Activated naive CD4-positive, alpha-beta T cell treated with anti-CD3 and anti-CD28 coated beads, Interleukin-2, amount 50 U/mL, for 72 hours (primary cell): ENCODE measurements around the gene PUSL1. TPM values are rescaled to one million over a fixed set of nuclear protein-coding genes. Genes with fewer than 3 reads are reported as not detected.

Source experiments
- ATAC-seq, 2 donors: fragments of 150-1000 bp; cut with Tn5 transposase; 2 replicates each; pipeline ENCODE4 v1.10.0; 2021; ENCODE audit warnings: mild to moderate bottlenecking in 2 of 2, moderate library complexity in 2 of 2
- DNase-seq, 2 donors: peaks; one replicate each; pipeline ENCODE4 v3.0.0; 2021 to 2022; ENCODE audit warnings: low spot score in 2 of 2
- H3K27ac Mint-ChIP-seq, 2 donors: one replicate each; pipeline ENCODE4 v1.8.0; 2022; ENCODE audit warnings: mild to moderate bottlenecking in 2 of 2, mixed read lengths in 2 of 2
- H3K36me3 Mint-ChIP-seq, 2 donors: one replicate each; pipeline ENCODE4 v1.8.0; 2022; ENCODE audit warnings: mixed read lengths in 2 of 2
- H3K9me3 Mint-ChIP-seq, 2 donors: one replicate each; pipeline ENCODE4 v1.8.0; 2022; ENCODE audit warnings: mixed read lengths in 2 of 2
- total RNA-seq, 2 donors: library from RNA; stranded (reverse); gene quantifications; one replicate each; pipeline ENCODE4 v1.2.3, GENCODE V29; 2022

Gene PUSL1
- total RNA-seq, 2 donors from 2014 or later, result 15.1 to 39.5 TPM

DNA sequence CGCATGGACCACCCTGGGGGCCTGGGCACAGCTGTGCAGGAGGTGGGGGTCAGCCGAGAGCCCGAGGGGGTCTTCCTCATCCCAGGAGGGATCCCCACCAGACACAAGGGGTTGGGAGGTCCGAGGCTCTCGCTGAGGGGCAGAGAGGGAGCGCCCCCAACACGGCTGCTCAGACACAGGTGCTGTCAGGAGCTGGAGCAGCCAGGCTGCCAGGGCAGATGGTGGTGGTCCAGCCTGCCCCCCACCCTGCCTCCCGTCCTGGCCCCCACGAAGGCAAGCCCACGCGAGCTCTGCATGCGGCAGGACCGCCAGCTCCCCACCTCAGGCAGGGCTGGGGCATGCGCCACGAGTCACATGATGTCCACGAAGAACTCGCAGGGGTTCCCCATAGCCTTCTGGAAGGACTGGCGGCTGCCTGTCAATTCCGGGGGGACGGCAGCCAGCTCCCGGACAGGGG is 27.4 kb downstream of the PUSL1 start:
- DNase-seq (no peak), ATAC-seq (no peak)
- H3K36me3 Mint-ChIP-seq, result peaks cover 2 to 5% of the 10 kb centered on the region in 2 donors
- H3K27ac Mint-ChIP-seq, result no peak overlapping the region
- no peaks in the 10 kb centered on the region for H3K9me3 Mint-ChIP-seq

DNA sequence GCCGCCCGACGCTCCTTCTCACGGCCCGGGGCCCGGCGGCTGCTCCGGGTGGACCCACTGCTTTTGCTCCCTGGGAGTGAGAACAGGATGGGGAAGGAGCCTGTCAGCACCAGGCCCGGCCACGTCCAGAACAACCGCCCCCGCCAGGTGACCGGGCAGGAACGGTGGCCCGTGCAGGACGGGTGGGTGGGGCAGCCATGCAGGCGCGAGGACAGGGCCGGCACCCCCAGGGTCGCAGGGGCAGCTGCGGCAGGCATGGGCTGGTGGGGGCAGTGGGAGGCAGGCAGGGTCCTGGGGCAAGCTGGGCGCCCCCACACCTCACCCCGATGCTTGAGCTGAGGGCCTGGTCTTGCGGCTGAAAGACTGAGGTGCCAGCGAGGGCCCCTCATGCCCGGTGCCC is 28.0 kb downstream of the PUSL1 start:
- DNase-seq (no peak), ATAC-seq (no peak)
- Mint-ChIP-seq H3K27ac (no peak overlapping the region), H3K36me3 (peaks cover 8 to 11% of the 10 kb centered on the region in 2 donors), H3K9me3 (no peaks in the 10 kb centered on the region)

DNA sequence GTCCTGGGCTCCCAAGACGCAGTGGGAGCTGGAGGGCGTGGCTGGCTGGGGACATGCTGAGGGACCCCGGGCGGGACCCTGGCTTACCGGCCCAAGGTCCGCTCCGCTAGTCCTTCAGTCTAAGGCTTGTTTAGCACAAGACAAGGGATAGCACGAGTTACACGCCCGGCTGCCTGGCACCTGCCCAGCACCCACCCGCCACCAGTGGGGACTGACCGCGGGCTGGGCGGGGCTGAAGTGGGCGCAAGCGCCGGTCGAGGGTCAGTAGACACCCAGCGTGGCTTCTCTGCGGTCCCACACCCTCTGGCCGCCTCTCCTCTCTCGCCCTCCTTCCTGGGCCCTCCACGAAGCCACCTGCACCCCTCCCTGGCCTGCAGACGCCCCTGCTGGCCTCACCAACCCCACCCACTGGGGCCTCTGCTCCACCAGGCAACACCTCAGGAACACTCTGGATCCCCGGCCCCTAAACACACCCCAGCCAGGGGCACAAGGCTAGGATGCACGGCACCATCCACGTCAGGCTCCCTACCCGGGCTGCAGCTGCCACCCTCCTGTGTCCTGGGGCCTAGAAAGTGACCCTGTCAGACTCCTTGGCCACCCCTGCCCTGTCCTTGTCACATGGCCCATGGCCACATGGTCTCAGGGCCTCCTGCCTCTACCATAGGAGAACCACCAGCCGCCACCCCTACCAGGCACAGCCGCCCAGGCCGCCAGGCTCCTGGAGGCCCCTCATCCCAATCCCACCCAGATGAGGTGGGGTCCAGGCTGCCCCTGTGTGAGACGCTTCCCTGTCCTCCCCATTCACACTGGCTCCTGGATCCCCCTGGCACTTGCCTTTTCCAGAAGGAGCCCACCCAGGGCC is 28.8 kb downstream of the PUSL1 start:
- no peaks in the 10 kb centered on the region for H3K9me3 Mint-ChIP-seq
- ATAC-seq, result no peak
- H3K27ac Mint-ChIP-seq, result no peak overlapping the region
- DNase-seq, result no peak
- peaks cover 9 to 12% of the 10 kb centered on the region in 2 donors for H3K36me3 Mint-ChIP-seq

DNA sequence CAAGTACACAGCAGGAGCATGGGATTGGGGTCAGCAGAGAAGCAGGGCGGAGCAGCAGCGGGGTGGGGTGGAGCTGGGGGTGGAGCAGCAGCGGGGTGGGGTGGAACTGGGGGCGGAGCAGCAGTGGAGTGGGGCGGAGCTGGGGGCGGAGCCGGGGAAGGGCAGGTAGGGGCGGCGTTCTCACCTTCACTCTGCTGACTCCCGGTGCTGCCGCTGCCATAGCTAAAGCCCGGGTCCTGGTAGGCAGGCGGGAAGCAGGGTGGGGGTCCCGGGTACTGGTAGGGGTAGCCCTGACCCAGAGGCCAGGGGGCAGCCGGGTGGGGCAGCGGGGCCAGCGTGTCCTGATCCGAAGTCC is 29.4 kb downstream of the PUSL1 start:
- DNase-seq, result peak in 1 of 2 donors; percentile 63
- peak in 1 of 2 donors; percentile 75 for ATAC-seq
- Mint-ChIP-seq H3K27ac (no peak overlapping the region), H3K9me3 (no peaks in the 10 kb centered on the region), H3K36me3 (peaks cover 9 to 12% of the 10 kb centered on the region in 2 donors)

DNA sequence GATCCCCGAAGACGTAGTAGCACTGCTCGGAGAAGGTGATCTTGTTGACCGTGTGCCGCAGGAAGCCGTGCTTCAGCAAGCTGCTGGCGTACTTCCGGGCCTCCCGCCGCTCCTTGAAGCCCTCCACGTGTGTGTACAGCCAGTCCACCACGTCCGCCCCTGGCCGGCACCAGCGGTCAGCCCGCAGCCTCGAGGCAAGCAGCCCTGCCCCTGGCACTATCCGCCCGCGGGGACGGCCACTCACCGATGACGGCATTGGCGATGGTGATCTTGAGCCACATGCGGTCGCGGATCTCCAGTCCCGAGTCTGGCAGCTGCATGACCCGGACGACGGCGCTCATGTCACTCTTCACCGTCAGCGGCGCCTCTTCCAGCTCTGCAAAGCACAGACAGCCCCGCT is 29.9 kb downstream of the PUSL1 start:
- DNase-seq (no peak), ATAC-seq (no peak)
- no peaks in the 10 kb centered on the region for H3K9me3 Mint-ChIP-seq
- H3K36me3 Mint-ChIP-seq, result peaks cover 9 to 12% of the 10 kb centered on the region in 2 donors
- H3K27ac Mint-ChIP-seq, result no peak overlapping the region

DNA sequence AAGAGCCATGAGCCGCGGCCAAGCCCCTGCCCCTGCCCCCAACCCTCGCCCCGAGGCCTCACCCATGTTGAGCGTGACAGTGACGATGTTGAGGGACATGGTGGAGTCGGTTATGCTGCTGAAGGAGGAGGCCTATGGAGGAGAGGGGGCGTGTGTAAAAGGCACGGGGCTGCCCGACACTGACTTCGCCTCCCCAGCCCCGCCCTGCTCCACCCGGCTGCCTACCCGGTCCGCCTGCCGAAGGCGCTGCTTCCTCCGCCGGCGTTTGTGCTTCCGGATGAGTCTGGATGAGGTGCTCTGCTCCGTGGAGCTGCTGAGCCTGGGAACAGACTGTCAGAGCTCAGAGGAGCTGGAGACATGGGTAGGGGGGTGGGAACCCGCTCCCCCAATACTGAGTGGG is 31.8 kb downstream of the PUSL1 start:
- no peaks in the 10 kb centered on the region for H3K9me3 Mint-ChIP-seq
- DNase-seq (no peak), ATAC-seq (no peak)
- H3K36me3 Mint-ChIP-seq, result peaks cover 9 to 12% of the 10 kb centered on the region in 2 donors
- no peak overlapping the region for H3K27ac Mint-ChIP-seq

DNA sequence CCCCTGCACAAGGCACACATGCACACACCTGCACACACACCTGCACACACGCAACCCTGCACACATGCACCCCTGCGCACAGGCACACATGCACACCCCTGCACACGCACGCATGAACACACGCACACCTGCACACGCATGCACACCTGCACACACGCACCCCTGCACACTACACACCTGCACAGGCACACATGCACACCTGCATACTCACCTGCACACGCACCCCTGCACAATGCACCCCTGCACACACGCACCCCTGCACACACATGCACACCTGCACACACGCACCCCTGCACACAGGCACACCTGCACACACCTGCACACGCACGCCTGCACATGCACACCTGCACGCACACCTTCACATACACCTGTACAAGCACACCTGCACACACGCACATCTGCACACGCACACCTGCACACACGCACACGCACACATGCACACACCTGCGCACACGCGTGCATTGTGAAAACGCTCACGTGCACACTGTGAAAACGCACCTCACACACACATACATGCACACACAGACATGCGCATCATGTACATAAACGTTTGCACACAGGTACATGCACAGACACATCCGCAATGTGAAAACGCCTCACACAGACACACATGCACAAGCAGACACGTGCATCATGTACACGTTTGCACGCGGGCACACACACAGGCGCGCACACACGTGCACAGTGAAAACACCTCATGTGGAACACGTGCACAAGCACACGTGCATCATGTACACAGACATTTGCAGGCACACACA is 32.6 kb downstream of the PUSL1 start:
- ATAC-seq (no peak), DNase-seq (no peak)
- no peak overlapping the region for H3K27ac Mint-ChIP-seq
- no peaks in the 10 kb centered on the region for H3K9me3 Mint-ChIP-seq
- H3K36me3 Mint-ChIP-seq, result peaks cover 9 to 12% of the 10 kb centered on the region in 2 donors

DNA sequence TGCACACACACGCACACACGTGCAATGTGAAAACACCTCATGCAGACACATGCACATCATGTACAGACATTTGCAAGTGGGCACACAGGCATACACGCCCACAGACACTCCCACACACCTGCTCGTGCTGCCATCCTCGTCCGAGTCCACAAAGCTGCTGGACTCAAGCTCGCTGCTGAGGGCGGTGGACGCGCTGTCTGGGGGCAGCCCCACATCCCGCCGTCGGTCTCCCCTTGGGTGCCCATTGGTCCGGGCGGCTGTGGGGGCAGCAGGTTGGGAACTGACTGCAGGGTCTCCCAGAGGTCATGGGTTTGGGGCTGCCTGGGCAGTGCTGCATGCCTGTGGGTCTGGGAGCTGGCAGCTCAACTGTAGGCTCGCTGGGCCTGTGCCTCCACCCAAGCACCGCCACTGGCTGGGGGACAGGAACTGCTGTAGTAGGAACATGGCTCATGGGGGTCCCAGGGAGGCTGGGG is 33.2 kb downstream of the PUSL1 start:
- Mint-ChIP-seq H3K36me3 (peaks cover 9 to 12% of the 10 kb centered on the region in 2 donors), H3K27ac (no peak overlapping the region), H3K9me3 (no peaks in the 10 kb centered on the region)
- ATAC-seq (no peak), DNase-seq (no peak)

DNA sequence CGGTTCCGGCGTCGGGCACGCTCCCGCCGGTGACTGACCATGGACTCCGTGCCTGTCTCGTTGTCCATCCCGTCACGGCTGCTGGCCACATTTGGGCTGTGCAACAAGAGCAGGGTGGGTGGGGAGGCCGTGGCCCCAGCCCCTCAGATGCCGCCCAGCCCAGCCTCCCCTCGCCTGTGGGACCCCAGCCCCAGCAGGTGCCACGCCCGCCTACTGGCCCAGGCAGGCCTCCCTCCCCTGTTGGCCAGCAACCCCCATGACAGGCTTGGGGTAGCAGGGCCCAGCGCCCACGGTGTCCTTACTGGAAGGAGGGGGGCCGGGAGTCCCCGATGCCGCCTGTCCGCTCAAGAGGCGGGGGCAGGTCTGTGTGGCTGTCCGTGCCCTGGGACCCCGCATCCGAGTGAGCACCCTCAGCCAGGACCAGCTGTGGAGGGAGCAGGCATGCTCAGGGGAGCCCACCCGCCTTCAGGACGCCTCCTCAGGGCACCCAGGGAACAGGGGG is 33.7 kb downstream of the PUSL1 start:
- no peak for ATAC-seq
- Mint-ChIP-seq H3K27ac (no peak overlapping the region), H3K9me3 (no peaks in the 10 kb centered on the region), H3K36me3 (peaks cover 9 to 12% of the 10 kb centered on the region in 2 donors)
- DNase-seq, result no peak

DNA sequence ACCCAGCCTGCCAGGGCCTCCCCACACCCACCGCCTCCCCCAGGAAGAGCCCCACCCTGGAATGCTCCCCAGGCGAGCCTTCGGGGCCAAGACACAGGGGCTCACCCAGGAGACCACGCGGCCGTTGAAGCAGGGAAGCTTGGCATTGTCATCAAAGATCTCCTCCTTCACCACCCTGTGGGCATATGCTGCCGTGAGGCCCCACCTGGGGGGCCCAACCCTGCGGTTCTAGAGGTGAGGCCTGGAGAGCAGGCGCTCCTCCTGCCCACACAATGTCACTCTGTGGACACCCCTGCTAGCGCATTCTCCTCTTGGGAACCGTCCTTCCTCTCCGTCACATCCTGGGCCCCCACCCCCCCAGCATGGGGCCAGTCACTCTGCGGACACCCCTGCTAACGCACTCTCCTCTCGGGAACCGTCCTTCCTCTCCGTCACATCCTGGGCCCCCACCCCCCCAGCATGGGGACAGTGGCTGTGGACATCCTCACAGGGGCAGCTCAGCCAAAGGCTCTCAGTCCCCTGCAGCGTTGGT is 34.3 kb downstream of the PUSL1 start:
- DNase-seq (no peak), ATAC-seq (no peak)
- Mint-ChIP-seq H3K9me3 (no peaks in the 10 kb centered on the region), H3K36me3 (peaks cover 9 to 12% of the 10 kb centered on the region in 2 donors), H3K27ac (no peak overlapping the region)

DNA sequence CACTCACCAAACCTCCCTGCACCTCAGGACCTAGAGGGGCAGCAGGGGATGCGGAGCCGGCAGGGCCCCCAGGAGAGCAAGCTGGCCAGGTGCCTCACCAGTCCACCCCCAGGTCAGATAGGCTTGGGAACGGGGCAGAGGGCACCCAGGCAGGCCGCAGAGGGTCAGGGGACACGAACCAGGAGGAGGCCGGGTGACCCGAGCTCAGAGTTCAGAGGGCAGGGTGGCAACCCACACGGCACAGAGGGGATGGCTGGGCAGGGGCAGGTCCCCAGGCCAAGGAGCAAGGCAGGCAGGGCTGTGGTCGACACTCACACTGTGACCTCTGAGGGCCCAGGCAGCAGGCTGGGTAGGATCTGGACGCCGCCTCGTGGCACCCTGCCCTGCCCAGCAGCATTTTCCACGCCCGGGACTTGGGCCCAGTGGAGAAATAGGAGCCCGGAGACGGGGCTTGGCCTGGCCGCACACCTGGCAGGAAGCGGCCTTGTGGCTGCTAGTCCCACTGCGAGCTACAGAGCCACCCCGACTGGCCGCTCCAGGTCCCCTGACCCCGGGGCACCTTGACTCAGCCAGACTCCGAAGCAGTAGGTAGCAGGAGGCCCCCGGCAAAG is 35.5 kb downstream of the PUSL1 start:
- H3K9me3 Mint-ChIP-seq, result no peaks in the 10 kb centered on the region
- H3K27ac Mint-ChIP-seq, result peak overlapping the region in 1 of 2 donors; percentile 17
- H3K36me3 Mint-ChIP-seq, result peaks cover 9 to 12% of the 10 kb centered on the region in 2 donors
- ATAC-seq (no peak), DNase-seq (no peak)

DNA sequence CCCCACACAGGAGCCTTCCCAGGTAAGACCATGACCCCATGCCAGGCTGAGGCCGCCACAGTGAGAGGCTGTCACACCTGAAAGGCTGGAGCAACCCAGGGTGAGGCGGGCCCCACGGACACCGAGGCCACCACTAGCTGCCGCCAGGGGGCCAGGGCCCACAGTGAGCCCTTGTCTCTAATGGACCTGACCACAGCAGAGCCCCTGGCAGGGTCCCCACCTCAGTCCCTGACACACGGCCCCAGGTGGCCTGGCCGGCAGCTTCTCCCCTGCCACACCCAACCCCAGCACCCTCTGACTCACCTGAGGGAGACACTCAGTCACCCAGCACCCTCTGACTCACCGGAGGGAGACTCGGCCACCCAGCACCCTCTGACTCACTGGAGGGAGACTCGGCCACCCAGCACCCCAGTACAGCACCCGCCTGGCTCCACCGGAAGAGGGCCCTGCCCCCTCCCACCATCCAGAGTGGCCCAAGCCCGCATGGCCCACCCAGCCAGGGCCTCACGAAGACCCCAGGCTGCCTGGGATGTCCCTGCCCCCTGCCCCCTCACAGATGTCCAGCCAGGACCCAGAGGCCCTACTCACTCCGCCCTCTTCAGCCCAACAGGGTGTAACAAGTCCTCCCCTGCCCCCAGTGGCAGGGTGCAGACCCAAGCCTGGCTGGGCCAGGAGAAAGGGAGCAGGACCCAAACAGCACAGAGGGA is 36.4 kb downstream of the PUSL1 start:
- Mint-ChIP-seq H3K9me3 (no peaks in the 10 kb centered on the region), H3K27ac (peak overlapping the region in 1 of 2 donors; percentile 36), H3K36me3 (peaks cover 9 to 12% of the 10 kb centered on the region in 2 donors)
- DNase-seq (peak in 1 of 2 donors; percentile 78), ATAC-seq (peak; percentile 63 to 89)

DNA sequence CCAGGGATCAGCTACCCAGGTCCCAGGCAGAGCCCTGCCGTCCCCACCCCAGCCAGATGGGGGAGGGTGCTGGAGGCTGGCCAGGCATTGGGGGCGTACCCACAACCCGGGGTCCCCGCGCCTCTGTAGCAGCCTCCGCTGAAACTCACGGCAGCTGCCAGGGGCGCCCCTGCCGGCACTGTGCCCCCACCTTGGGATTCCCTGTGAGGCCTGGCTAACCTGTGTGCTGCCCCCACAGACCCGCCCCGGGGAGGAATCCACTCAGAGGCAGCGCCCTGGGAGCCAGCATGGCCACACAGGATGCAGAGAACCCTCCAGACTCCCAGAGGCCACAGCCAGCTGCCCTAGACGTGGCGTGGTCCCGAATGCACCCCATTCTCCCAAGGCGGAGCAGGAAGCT is 37.0 kb downstream of the PUSL1 start:
- Mint-ChIP-seq H3K27ac (no peak overlapping the region), H3K9me3 (no peaks in the 10 kb centered on the region), H3K36me3 (peaks cover 9 to 11% of the 10 kb centered on the region in 2 donors)
- DNase-seq (no peak), ATAC-seq (no peak)

DNA sequence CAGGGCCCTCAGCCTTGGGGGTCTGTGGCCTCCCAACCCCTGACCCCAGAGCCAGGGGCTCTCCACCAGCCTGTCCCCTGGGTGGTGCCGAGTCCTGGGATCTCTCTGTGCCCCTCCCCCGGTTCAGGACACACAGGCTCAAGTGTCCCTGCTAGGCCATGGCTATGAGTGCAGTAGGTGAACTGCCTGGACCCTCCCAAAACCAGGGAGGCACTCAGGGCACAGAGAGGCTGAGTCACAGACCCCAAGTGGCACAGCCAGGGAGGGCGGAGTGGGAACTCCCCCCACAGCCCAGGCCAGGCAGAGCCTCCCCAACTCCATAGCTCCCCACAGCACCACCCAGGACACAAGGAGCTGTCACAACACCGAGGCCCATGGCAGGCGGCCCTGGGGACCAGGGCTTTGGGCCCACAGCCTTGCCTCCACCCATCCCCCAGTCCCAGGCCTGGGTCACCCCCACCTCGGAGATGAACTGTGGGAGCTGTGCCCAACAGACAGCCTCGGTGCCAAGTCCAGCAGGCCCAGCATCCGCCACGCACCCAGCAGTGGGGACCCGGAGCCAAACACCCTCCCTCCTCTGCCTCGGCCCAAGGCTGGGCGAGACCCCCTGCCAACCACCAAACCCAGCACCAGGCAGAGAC is 37.6 kb downstream of the PUSL1 start:
- DNase-seq (no peak), ATAC-seq (no peak)
- H3K36me3 Mint-ChIP-seq, result peaks cover 5 to 6% of the 10 kb centered on the region in 2 donors
- H3K9me3 Mint-ChIP-seq, result no peaks in the 10 kb centered on the region
- no peak overlapping the region for H3K27ac Mint-ChIP-seq

DNA sequence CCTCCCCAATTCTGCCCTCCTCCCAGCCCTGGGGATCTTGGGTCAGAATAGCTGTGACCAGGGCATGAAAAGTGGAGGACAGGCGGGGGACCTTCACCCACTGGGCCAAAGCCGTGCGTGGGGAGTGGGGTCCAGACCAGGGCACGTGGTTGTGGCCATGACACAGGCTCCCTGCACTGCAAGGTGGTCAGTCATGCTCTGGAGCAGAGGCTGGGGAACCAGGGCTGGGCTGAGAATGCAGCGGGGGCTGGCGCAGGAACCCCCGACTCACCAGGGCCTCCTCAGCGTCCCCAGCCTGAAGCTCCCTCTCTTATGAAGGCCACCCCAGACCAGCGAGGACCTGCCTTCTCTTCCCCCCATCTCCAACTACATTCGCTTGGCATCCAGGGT is 38.1 kb downstream of the PUSL1 start:
- no peak for ATAC-seq
- no peak overlapping the region for H3K27ac Mint-ChIP-seq
- no peaks in the 10 kb centered on the region for H3K9me3 Mint-ChIP-seq

More for the DNA sequence above, 38.1 kb downstream of the PUSL1 start:
- no peak for DNase-seq
- peaks cover under 1% of the 10 kb centered on the region in 2 donors for H3K36me3 Mint-ChIP-seq
